GM19372 (cell line): Measurements from ENCODE around the gene MAPKAP1.

ENCODE experiments used
- ATAC-seq: cut with Tn5 transposase; IDR thresholded peaks from one replicate; pipeline ENCODE4 v1.9.1; 2021; ENCODE audit warnings: mild to moderate bottlenecking, low read depth, moderate library complexity; ENCODE audit not compliant: unreplicated experiment

The MAPKAP1 gene

GRCh38 chr9:125706651-125707471, at the start of gene MAPKAP1:
Gene MAPKAP1 (minus strand): TSS chr9:125707208. CDS start chr9:125672574, 34,634 bp downstream.
- peak; percentile 98 for ATAC-seq

GRCh38 chr9:125756518-125756917, 49.5 kb upstream of the MAPKAP1 start:
- ATAC-seq = no peak

- ATAC-seq = no peak
Observed at GRCh38 chr9:125755340-125755739, 48.3 kb upstream of the MAPKAP1 start.

GRCh38 chr9:125754096-125754495, 47.1 kb upstream of the MAPKAP1 start:
- ATAC-seq = no peak

GRCh38 chr9:125752070-125752628, 45.1 kb upstream of the MAPKAP1 start:
- ATAC-seq = no peak

- ATAC-seq = no peak
Observed at GRCh38 chr9:125750627-125751011, 43.6 kb upstream of the MAPKAP1 start.

- ATAC-seq = no peak
Observed at GRCh38 chr9:125749951-125750626, 43.1 kb upstream of the MAPKAP1 start.

- no peak for ATAC-seq
Observed at GRCh38 chr9:125749287-125749935, 42.4 kb upstream of the MAPKAP1 start.

- no peak for ATAC-seq
Observed at GRCh38 chr9:125748446-125749099, 41.6 kb upstream of the MAPKAP1 start.

GRCh38 chr9:125747765-125748445, 40.9 kb upstream of the MAPKAP1 start:
- no peak for ATAC-seq

GRCh38 chr9:125747053-125747764, 40.2 kb upstream of the MAPKAP1 start, which contains the start of gene PBX3:
Gene PBX3 (plus strand): TSS chr9:125747373.
- peak; percentile 13 for ATAC-seq

GRCh38 chr9:125746774-125747052, 39.7 kb upstream of the MAPKAP1 start:
- ATAC-seq = no peak

GRCh38 chr9:125746017-125746773, 39.2 kb upstream of the MAPKAP1 start:
- peak; percentile 58 for ATAC-seq

- no peak for ATAC-seq
Observed at GRCh38 chr9:125745682-125746016, 38.6 kb upstream of the MAPKAP1 start.

GRCh38 chr9:125745018-125745417, 38.0 kb upstream of the MAPKAP1 start:
- no peak for ATAC-seq

GRCh38 chr9:125744616-125745015, 37.6 kb upstream of the MAPKAP1 start:
- ATAC-seq = no peak

- no peak for ATAC-seq
Observed at GRCh38 chr9:125743682-125744428, 36.8 kb upstream of the MAPKAP1 start.

GRCh38 chr9:125742657-125743056, 35.6 kb upstream of the MAPKAP1 start:
- no peak for ATAC-seq
